H9 (cell line): ENCODE data around the gene PIAS4. TPM values are rescaled to one million over a fixed set of nuclear protein-coding genes. Genes with fewer than 3 reads are reported as not detected.

ENCODE experiments used
- DNase-seq: peaks from one replicate; pipeline ENCODE4 v3.0.0-alpha.2; 2017
- H2AFZ ChIP-seq: one replicate; pipeline ENCODE4 v1.6.1; 2013; ENCODE audit warnings: mild to moderate bottlenecking, low read length, control low read depth, moderate library complexity
- H2AK5ac ChIP-seq: 2 replicates; pipeline ENCODE4 v1.6.1; 2013; ENCODE audit warnings: low read length, control low read depth, mixed read lengths; ENCODE audit not compliant: insufficient read length
- H2BK120ac ChIP-seq: one replicate; pipeline ENCODE4 v1.6.1; 2013; ENCODE audit warnings: low read depth, mild to moderate bottlenecking, low read length, control low read depth, inconsistent platforms; ENCODE audit not compliant: poor library complexity, severe bottlenecking
- H2BK12ac ChIP-seq: 2 replicates; pipeline ENCODE4 v1.6.1; 2013; ENCODE audit warnings: low read length, control low read depth, mixed read lengths, low read depth; ENCODE audit not compliant: insufficient read length
- H2BK15ac ChIP-seq: 2 replicates; pipeline ENCODE4 v1.6.1; 2013; ENCODE audit warnings: low read depth, low read length, control low read depth
- H2BK20ac ChIP-seq: one replicate; pipeline ENCODE4 v1.6.1; 2013; ENCODE audit warnings: low read depth, mild to moderate bottlenecking, low read length, control low read depth, inconsistent platforms; ENCODE audit not compliant: poor library complexity, severe bottlenecking
- H2BK5ac ChIP-seq: 2 replicates; pipeline ENCODE4 v1.6.1; 2013; ENCODE audit warnings: low read length, control low read depth, mixed read lengths; ENCODE audit not compliant: insufficient read length
- H3K14ac ChIP-seq: 2 replicates; pipeline ENCODE4 v1.6.1; 2013; ENCODE audit warnings: low read length, control low read depth; ENCODE audit not compliant: insufficient read depth
- H3K18ac ChIP-seq: 2 replicates; pipeline ENCODE4 v1.6.1; 2013; ENCODE audit warnings: low read depth, mild to moderate bottlenecking, mixed read lengths, low read length, control low read depth; ENCODE audit not compliant: insufficient read length
- H3K23ac ChIP-seq: 2 replicates; pipeline ENCODE4 v1.6.1; 2013; ENCODE audit warnings: low read length, control low read depth, mixed read lengths, low read depth; ENCODE audit not compliant: insufficient read length
- H3K23me2 ChIP-seq: 2 replicates; pipeline ENCODE4 v1.6.1; 2013; ENCODE audit warnings: low read depth, mild to moderate bottlenecking, mixed read lengths, low read length, control low read depth; ENCODE audit not compliant: insufficient read length, poor library complexity, severe bottlenecking
- H3K27ac ChIP-seq: 2 replicates; pipeline ENCODE4 v1.5.1; 2013; ENCODE audit warnings: low read length, control low read depth, mixed read lengths, low read depth; ENCODE audit not compliant: insufficient read length
- H3K27me3 ChIP-seq: 2 replicates; pipeline ENCODE4 v1.6.1; 2013; ENCODE audit warnings: low read length, control low read depth, inconsistent platforms; ENCODE audit not compliant: insufficient read depth
- H3K4ac ChIP-seq: 2 replicates; pipeline ENCODE4 v1.6.1; 2013; ENCODE audit warnings: low read depth, mild to moderate bottlenecking, control low read depth, inconsistent platforms, low read length, moderate library complexity
- H3K4me1 ChIP-seq: 2 replicates; pipeline ENCODE4 v1.6.1; 2013; ENCODE audit warnings: low read length, control low read depth, inconsistent platforms; ENCODE audit not compliant: insufficient read depth
- H3K4me2 ChIP-seq: 2 replicates; pipeline ENCODE4 v1.6.1; 2013; ENCODE audit warnings: low read length, control low read depth, mixed read lengths; ENCODE audit not compliant: insufficient read length, insufficient read depth
- H3K56ac ChIP-seq: 2 replicates; pipeline ENCODE4 v1.6.1; 2013; ENCODE audit warnings: low read depth, mild to moderate bottlenecking, mixed read lengths, low read length, control low read depth; ENCODE audit not compliant: insufficient read length
- H3K79me1 ChIP-seq: 2 replicates; pipeline ENCODE4 v1.6.1; 2013; ENCODE audit warnings: low read depth, mild to moderate bottlenecking, moderate library complexity, low read length, control low read depth, inconsistent platforms; ENCODE audit not compliant: insufficient read depth, poor library complexity, severe bottlenecking
- H3K79me2 ChIP-seq: 2 replicates; pipeline ENCODE4 v1.6.1; 2013; ENCODE audit warnings: low read length, control low read depth, inconsistent platforms; ENCODE audit not compliant: insufficient read depth
- H3K9ac ChIP-seq: 2 replicates; pipeline ENCODE4 v1.6.1; 2013; ENCODE audit warnings: low read length, control low read depth, mixed read lengths; ENCODE audit not compliant: insufficient read length; ENCODE audit errors: extremely low read depth
- H3K9me3 ChIP-seq: one replicate; pipeline ENCODE4 v1.6.1; 2013; ENCODE audit warnings: low read depth, low read length, inconsistent platforms; ENCODE audit not compliant: control insufficient read depth
- H3T11ph ChIP-seq: one replicate; pipeline ENCODE4 v1.6.1; 2013; ENCODE audit warnings: mild to moderate bottlenecking, low read length, control low read depth, inconsistent platforms
- H4K20me1 ChIP-seq: one replicate; pipeline ENCODE4 v1.6.1; 2013; ENCODE audit not compliant: control insufficient read depth, insufficient read length, insufficient read depth
- H4K5ac ChIP-seq: 2 replicates; pipeline ENCODE4 v1.6.1; 2013; ENCODE audit warnings: low read depth, mild to moderate bottlenecking, mixed read lengths, low read length, control low read depth; ENCODE audit not compliant: insufficient read length
- H4K8ac ChIP-seq: replicated peaks from 2 replicates; pipeline ENCODE4 v1.6.1; 2013; ENCODE audit warnings: low read length, control low read depth, mixed read lengths, low read depth; ENCODE audit not compliant: insufficient read length
- H4K91ac ChIP-seq: 2 replicates; pipeline ENCODE4 v1.6.1; 2013; ENCODE audit warnings: low read depth, mild to moderate bottlenecking, moderate library complexity, mixed read lengths, low read length, control low read depth; ENCODE audit not compliant: insufficient read length
- H3K27ac Mint-ChIP-seq, 3 experiments: 2 replicates in 2 of 3; 3 replicates in 1 of 3; pipeline ENCODE4 v1.8.0; 2020 to 2021; ENCODE audit warnings: mixed read lengths in 3 of 3, mild to moderate bottlenecking in 1 of 3, moderate library complexity in 1 of 3
- H3K27me3 Mint-ChIP-seq: 2 replicates; pipeline ENCODE4 v1.8.0; 2021; ENCODE audit warnings: low read depth, mild to moderate bottlenecking, moderate library complexity, mixed read lengths
- H3K36me3 Mint-ChIP-seq, 3 experiments: 2 replicates in 2 of 3; 3 replicates in 1 of 3; pipeline ENCODE4 v1.8.0; 2020 to 2021; ENCODE audit warnings: low read depth in 3 of 3, mixed read lengths in 3 of 3; ENCODE audit not compliant: insufficient read depth in 1 of 3
- H3K4me1 Mint-ChIP-seq, 2 experiments: 2 replicates each; pipeline ENCODE4 v1.8.0; 2020; ENCODE audit warnings: mixed read lengths in 2 of 2
- H3K4me3 Mint-ChIP-seq, 2 experiments: 2 replicates in 1 of 2; 3 replicates in 1 of 2; pipeline ENCODE4 v1.8.0; 2020 to 2021; ENCODE audit warnings: mild to moderate bottlenecking in 2 of 2, mixed read lengths in 2 of 2, moderate library complexity in 1 of 2
- H3K9me3 Mint-ChIP-seq, 2 experiments: 2 replicates in 1 of 2; 3 replicates in 1 of 2; pipeline ENCODE4 v1.8.0; 2020; ENCODE audit warnings: mild to moderate bottlenecking in 2 of 2, mixed read lengths in 2 of 2, moderate library complexity in 1 of 2
- WGBS: extraction: QIAGEN DNeasy Blood & Tissue Kit; methylation state at CpG from one replicate; pipeline ENCODE4 v1.1.7; 2013; ENCODE audit warnings: missing lambda C conversion rate, low lambda C conversion rate, mixed read lengths; ENCODE audit not compliant: insufficient read length; ENCODE audit errors: extremely low coverage; 5-methylcytosine and 5-hydroxymethylcytosine counted together
- total RNA-seq: library from RNA; stranded (reverse); gene quantifications from 2 replicates; pipeline ENCODE4 v1.2.1, GENCODE V29; 2021
- TF ChIP-seq, protein P1 (sequence below): fragments of 200-600 bp; sonication (generic); conservative IDR thresholded peaks from 3 replicates; pipeline ENCODE4 v1.8.0; 2021; ENCODE audit warnings: antibody characterized with exemption, mild to moderate bottlenecking

Gene PIAS4
- total RNA-seq, 1 experiment from 2014 or later = 52.0 TPM

DNA sequence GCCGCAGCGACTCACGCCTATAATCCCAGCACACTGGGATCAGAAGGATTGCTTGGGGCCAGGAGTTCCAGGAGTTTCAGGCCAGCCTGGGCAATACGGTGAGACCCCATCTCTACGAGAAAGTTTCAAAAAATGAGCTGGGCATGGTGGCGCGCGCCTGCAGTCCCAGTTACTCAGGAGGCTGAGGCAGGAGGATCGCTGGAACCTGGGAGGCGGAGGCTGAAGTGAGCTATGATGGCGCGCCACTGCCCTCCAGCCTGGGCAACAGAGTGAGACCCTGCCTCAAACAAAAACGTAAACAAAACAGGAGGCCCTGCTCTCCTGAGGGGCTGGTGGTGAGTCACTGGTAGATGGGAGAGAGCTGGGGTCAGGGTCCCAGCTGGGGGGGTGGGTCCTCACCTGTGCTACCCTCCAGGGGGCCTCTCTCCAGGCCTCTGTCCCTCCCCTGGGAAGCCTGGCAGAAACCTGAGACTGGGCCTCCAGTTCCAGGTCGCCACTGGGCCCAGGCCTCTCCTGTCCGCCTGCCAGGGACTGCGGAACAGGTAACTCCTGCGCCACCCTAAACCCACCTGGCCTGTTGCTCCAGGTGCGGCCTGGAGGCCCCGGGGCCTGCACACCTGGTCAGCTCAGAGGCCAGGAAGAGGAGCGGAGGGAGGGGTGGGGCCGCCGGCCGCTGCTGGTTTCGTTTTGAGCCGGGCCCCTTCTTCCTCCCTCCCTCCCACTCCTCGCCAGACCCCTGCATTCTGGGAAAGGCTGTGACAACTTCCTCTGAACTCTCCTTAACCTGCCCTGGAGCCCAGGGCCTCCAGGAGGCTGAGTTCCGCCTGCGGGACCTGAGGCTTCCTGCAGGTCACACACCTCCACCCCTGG lies 76.4 kb downstream of the PIAS4 start:
- H3K4me2 ChIP-seq = no peak overlapping the region
- WGBS = no CpG with 5 or more reads among the region's 28 CpGs

More for the DNA sequence above, 76.4 kb downstream of the PIAS4 start:
- Histone ChIP-seq H4K20me1 (no peaks in the 10 kb centered on the region), H3K4me1 (no peaks in the 10 kb centered on the region), H3K14ac (no peak overlapping the region), H3K4ac (no peak overlapping the region), H4K8ac (no peak overlapping the region), H2BK20ac (no peak overlapping the region), H2BK15ac (no peak overlapping the region), H2AFZ (no peak overlapping the region), H3K18ac (no peak overlapping the region), H2AK5ac (no peak overlapping the region), H4K91ac (no peak overlapping the region), H3K79me2 (no peaks in the 10 kb centered on the region), H4K5ac (no peak overlapping the region), H3K27ac (no peak overlapping the region), H3T11ph (no peak overlapping the region), H2BK12ac (no peak overlapping the region), H3K79me1 (no peaks in the 10 kb centered on the region), H3K27me3 (no peaks in the 10 kb centered on the region), H3K9me3 (no peaks in the 10 kb centered on the region), H3K23ac (no peak overlapping the region), H2BK120ac (no peak overlapping the region), H3K23me2 (no peaks in the 10 kb centered on the region), H2BK5ac (no peak overlapping the region), H3K56ac (no peak overlapping the region), H3K9ac (no peak overlapping the region)
- Mint-ChIP-seq H3K27me3 (peaks cover 2% of the 10 kb centered on the region; the same call in 1 of the 2 replicates), H3K36me3 (peaks cover 0 to under 1% (median 0%) of the 10 kb centered on the region in 3 experiments; a peak in 1 of 7 replicates), H3K4me3 (no peak overlapping the region), H3K9me3 (no peaks in the 10 kb centered on the region; a peak in 1 of 5 replicates), H3K4me1 (peaks cover 0 to 7% of the 10 kb centered on the region in 2 experiments; a peak in 2 of 4 replicates), H3K27ac (peak overlapping the region in 1 of 3 experiments; percentile 44; a peak in 1 of 7 replicates)
- TF ChIP-seq, protein P1, sequence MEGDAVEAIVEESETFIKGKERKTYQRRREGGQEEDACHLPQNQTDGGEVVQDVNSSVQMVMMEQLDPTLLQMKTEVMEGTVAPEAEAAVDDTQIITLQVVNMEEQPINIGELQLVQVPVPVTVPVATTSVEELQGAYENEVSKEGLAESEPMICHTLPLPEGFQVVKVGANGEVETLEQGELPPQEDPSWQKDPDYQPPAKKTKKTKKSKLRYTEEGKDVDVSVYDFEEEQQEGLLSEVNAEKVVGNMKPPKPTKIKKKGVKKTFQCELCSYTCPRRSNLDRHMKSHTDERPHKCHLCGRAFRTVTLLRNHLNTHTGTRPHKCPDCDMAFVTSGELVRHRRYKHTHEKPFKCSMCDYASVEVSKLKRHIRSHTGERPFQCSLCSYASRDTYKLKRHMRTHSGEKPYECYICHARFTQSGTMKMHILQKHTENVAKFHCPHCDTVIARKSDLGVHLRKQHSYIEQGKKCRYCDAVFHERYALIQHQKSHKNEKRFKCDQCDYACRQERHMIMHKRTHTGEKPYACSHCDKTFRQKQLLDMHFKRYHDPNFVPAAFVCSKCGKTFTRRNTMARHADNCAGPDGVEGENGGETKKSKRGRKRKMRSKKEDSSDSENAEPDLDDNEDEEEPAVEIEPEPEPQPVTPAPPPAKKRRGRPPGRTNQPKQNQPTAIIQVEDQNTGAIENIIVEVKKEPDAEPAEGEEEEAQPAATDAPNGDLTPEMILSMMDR = no peak
- DNase-seq = peak; percentile 71
